ENCODE results near the gene NOD1. TPM values are rescaled to one million over a fixed set of nuclear protein-coding genes. Genes with fewer than 3 reads are reported as not detected.
"Not testable (repeated sequence)": the region's sequence is repeated elsewhere in the genome, so short reads cannot be mapped to it uniquely, and the experiment has no call there.

Gene NOD1, protein sequence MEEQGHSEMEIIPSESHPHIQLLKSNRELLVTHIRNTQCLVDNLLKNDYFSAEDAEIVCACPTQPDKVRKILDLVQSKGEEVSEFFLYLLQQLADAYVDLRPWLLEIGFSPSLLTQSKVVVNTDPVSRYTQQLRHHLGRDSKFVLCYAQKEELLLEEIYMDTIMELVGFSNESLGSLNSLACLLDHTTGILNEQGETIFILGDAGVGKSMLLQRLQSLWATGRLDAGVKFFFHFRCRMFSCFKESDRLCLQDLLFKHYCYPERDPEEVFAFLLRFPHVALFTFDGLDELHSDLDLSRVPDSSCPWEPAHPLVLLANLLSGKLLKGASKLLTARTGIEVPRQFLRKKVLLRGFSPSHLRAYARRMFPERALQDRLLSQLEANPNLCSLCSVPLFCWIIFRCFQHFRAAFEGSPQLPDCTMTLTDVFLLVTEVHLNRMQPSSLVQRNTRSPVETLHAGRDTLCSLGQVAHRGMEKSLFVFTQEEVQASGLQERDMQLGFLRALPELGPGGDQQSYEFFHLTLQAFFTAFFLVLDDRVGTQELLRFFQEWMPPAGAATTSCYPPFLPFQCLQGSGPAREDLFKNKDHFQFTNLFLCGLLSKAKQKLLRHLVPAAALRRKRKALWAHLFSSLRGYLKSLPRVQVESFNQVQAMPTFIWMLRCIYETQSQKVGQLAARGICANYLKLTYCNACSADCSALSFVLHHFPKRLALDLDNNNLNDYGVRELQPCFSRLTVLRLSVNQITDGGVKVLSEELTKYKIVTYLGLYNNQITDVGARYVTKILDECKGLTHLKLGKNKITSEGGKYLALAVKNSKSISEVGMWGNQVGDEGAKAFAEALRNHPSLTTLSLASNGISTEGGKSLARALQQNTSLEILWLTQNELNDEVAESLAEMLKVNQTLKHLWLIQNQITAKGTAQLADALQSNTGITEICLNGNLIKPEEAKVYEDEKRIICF
- 7.6 TPM for total RNA-seq
- long read RNA-seq, full-length matches to known transcripts: 4 of 30 reads
- long read RNA-seq, partial matches to known transcripts: 7 of 30 reads
- long read RNA-seq, other reads (novel, unspliced or antisense): 19 of 30 reads

GRCh38 chr7:30478349-30479201 lies at the start of gene NOD1:
Gene NOD1, minus strand, starts transcription at chr7:30478784. Its CDS starts 21,863 bp downstream, at chr7:30456921.
- intact Hi-C loops (cut with DNase I): loop anchor here (2.0 kb wide), 1 partner anchor 26 kb away; the partner anchor contains the start of gene GGCT
- peak; percentile 89 for DNase-seq
- peak; percentile 96 for ATAC-seq (ENCODE audit: poor library complexity)

DNA sequence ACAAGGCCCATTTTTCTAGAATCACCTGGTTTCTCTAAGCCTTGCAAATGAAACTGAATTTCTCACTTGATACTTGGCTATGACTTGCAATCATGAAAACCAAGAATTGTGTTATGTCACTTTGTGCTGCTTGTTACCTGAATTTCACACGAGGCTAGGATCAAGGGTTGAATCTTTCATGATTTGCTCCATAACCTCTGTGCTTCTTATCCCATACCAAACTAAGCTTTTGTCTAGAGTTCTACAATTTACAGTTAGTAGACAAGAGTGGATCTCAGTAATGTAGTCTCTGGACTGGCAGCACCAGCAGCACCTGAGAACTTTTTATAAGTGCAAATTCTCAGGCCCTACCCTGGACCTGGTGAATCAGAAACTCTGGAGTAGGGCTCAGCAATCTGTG lies 48.7 kb upstream of the NOD1 start:
- DNase-seq; intact Hi-C loops (cut with DNase I); ATAC-seq (ENCODE audit: poor library complexity): not testable (repeated sequence)

- intact Hi-C loops (cut with DNase I): no loop called here
- no peak for DNase-seq
- ATAC-seq (ENCODE audit: poor library complexity): no peak
Measured at GRCh38 chr7:30526163-30526562, 47.6 kb upstream of the NOD1 start.

GRCh38 chr7:30525429-30525828 lies 46.8 kb upstream of the NOD1 start:
- intact Hi-C loops (cut with DNase I): no loop called here
- DNase-seq: no peak
- ATAC-seq (ENCODE audit: poor library complexity): no peak

DNA sequence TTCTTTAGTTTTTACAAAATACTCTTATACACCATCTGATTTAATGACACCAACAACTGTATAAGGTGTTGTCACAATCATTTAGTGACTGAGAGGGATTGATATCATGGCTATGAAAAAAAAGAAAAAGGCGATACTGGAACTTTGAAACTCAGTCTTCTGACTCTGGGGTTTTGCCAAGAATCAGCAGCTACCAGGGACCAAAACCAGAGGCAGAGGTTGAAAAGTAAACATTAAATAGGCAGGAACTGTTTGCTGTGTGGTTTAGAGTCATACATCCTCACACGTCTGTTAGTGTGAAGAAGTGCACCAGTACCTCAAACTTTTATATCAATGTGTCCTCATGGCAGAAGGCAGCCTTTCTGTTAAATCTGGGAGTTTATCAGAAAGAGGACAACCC lies 46.0 kb upstream of the NOD1 start:
- intact Hi-C loops (cut with DNase I): no loop called here
- DNase-seq: no peak
- ATAC-seq (ENCODE audit: poor library complexity): no peak

DNA sequence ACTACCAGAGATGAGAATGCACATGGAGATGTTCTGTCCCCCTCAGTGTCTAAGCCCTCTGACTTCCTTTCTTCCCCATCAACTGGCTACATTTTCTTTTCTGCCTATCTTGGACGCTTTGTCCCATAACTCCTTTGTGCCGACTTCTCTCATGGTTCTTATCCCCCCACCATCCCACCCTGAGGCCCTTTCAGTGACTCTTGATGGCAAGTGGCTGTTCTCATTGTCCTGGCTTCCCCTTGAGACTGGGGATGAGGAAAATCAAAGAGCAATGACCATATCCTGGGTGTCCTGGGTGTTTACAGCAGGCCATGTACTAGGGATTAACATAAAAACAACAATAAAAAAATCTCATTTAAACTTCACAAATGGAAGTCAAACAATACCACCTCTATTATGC lies 44.9 kb upstream of the NOD1 start:
- intact Hi-C loops (cut with DNase I): no loop called here
- no peak for DNase-seq
- ATAC-seq (ENCODE audit: poor library complexity): no peak

DNA sequence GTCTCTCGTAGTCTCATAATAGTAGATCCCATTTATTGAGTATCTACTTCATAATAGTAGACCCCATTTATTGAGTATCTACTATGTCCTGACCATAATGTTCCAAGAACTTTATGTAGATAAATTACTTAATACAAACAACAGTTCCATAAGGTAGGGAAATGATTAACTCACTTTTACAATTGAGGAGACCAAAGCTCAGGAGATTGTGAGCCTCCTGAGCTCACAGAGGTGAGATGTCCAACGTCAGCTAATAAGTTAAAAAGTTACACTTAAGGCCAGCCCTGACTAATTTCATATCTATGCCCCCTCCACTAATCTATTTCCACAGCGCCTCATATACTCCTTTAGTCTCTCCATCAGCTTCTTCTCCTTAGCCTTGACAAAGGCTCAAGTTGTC lies 43.6 kb upstream of the NOD1 start:
- DNase-seq (no peak), ATAC-seq (ENCODE audit: poor library complexity) (no peak)
- intact Hi-C loops (cut with DNase I): no loop called here

- intact Hi-C loops (cut with DNase I): no loop called here
- ATAC-seq (ENCODE audit: poor library complexity) (peak; percentile 75), DNase-seq (peak; percentile 75)
Measured at GRCh38 chr7:30521532-30521931, 42.9 kb upstream of the NOD1 start.

DNA sequence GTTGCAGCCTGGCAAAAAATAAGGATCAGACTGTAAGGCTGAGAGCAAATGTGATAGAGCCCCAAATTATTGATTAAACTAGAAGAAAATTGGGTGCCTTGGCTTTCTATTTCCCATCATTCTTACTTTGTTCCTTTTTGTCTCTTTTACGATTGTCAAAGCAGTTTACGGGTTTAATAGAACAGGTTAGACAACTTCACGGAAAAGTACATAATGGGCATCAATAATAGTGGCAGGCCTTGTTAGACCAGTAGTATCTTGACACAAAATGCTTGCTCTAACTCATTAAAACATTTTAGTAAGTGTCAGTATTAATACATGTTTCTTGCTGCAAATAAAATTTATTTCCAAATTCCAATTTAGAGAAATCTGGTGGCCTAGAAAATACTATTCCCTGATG lies 40.5 kb upstream of the NOD1 start:
- ATAC-seq (ENCODE audit: poor library complexity) (no peak), DNase-seq (no peak)
- intact Hi-C loops (cut with DNase I): no loop called here

- intact Hi-C loops (cut with DNase I): no loop called here
- ATAC-seq (ENCODE audit: poor library complexity) (no peak), DNase-seq (no peak)
Measured at GRCh38 chr7:30515761-30516160, 37.2 kb upstream of the NOD1 start.

GRCh38 chr7:30514776-30515175 lies 36.2 kb upstream of the NOD1 start:
- ATAC-seq (ENCODE audit: poor library complexity) (no peak), DNase-seq (no peak)
- intact Hi-C loops (cut with DNase I): no loop called here

DNA sequence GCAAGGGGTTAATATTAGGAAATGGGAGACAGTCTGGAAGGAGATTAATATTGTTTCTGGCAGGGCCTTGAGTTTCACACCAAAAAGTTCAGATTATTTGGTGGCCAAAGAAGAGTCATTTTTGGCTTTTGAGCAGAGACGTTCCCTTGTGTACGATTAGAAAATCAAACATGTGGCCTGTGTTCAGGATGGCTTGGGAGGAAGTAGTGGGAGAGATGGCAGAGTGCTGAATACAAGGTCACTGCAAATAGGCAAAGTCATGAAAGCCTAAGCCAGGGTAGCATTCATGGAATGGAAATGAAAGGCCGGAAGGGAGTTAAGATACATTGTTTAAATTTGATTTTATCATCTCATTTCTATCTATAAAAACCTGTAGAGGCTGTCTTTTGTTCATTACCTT lies 35.6 kb upstream of the NOD1 start:
- ATAC-seq (ENCODE audit: poor library complexity) (peak; percentile 22), DNase-seq (no peak)
- intact Hi-C loops (cut with DNase I): no loop called here

- intact Hi-C loops (cut with DNase I): no loop called here
- ATAC-seq (ENCODE audit: poor library complexity) (no peak), DNase-seq (no peak)
Measured at GRCh38 chr7:30513762-30514161, 35.2 kb upstream of the NOD1 start.

- no peak for DNase-seq
- intact Hi-C loops (cut with DNase I): no loop called here
- ATAC-seq (ENCODE audit: poor library complexity): no peak
Measured at GRCh38 chr7:30511973-30512662, 33.5 kb upstream of the NOD1 start.

- no peak for ATAC-seq (ENCODE audit: poor library complexity)
- intact Hi-C loops (cut with DNase I): no loop called here
- no peak for DNase-seq
Measured at GRCh38 chr7:30511494-30511893, 32.9 kb upstream of the NOD1 start.

GRCh38 chr7:30510124-30511075 lies 31.8 kb upstream of the NOD1 start:
- ATAC-seq (ENCODE audit: poor library complexity) (peak; percentile 66), DNase-seq (no peak)
- intact Hi-C loops (cut with DNase I): no loop called here

Measured in Right ventricle myocardium superior (tissue), 1 donor.